ENCODE results near the gene ZDHHC22. TPM values are rescaled to one million over a fixed set of nuclear protein-coding genes. Genes with fewer than 3 reads are reported as not detected.
A peak's percentile ranks its signal among the peaks of the same experiment; 100 is the strongest.
"Not testable (repeated sequence)": the region's sequence is repeated elsewhere in the genome, so short reads cannot be mapped to it uniquely, and the experiment has no call there.

The ZDHHC22 gene
- polyA plus RNA-seq (ENCODE audit: insufficient read length in 3 of 3) = under 1 TPM; 0.35 to 0.46 (median 0.41) TPM

- DNase-seq (ENCODE audit: low read depth in 3 of 3, low spot score in 2 of 3) = no peak
These were observed at the start of gene ZDHHC22 for GRCh38 chr14:77141214-77142004. Gene ZDHHC22 (minus strand): TSS chr14:77141791. CDS start chr14:77139738, 2,053 bp downstream.

- DNase-seq (ENCODE audit: low read depth in 3 of 3, low spot score in 2 of 3) = no peak
These were observed 49.4 kb upstream of the ZDHHC22 start for GRCh38 chr14:77190977-77191376.

- DNase-seq (ENCODE audit: low read depth in 3 of 3, low spot score in 2 of 3) = no peak
These were observed 47.9 kb upstream of the ZDHHC22 start for GRCh38 chr14:77189479-77189878.

- DNase-seq (ENCODE audit: low read depth in 3 of 3, low spot score in 2 of 3) = no peak
These were observed 46.0 kb upstream of the ZDHHC22 start for GRCh38 chr14:77187649-77188012.

- no peak for DNase-seq (ENCODE audit: low read depth in 3 of 3, low spot score in 2 of 3)
These were observed 45.5 kb upstream of the ZDHHC22 start for GRCh38 chr14:77186911-77187648.

- DNase-seq (ENCODE audit: low read depth in 3 of 3, low spot score in 2 of 3) = no peak
These were observed 43.5 kb upstream of the ZDHHC22 start for GRCh38 chr14:77185093-77185465.

- no peak for DNase-seq (ENCODE audit: low read depth in 3 of 3, low spot score in 2 of 3)
These were observed 43.0 kb upstream of the ZDHHC22 start for GRCh38 chr14:77184396-77185092.

GRCh38 chr14:77183896-77184295 lies 42.3 kb upstream of the ZDHHC22 start:
- no peak for DNase-seq (ENCODE audit: low read depth in 3 of 3, low spot score in 2 of 3)

- peak; percentile 45 to 68 (median 59) for DNase-seq (ENCODE audit: low read depth in 3 of 3, low spot score in 2 of 3)
These were observed 40.2 kb upstream of the ZDHHC22 start, which contains the start of gene TMEM63C for GRCh38 chr14:77181603-77182437. Gene TMEM63C (plus strand): TSS chr14:77181798. CDS start chr14:77218814, 37,016 bp downstream.

- DNase-seq (ENCODE audit: low read depth in 3 of 3, low spot score in 2 of 3) = peak in 1 of 3 donors; percentile 10
These were observed 39.4 kb upstream of the ZDHHC22 start for GRCh38 chr14:77180726-77181602.

GRCh38 chr14:77178656-77179055 lies 37.1 kb upstream of the ZDHHC22 start:
- DNase-seq (ENCODE audit: low read depth in 3 of 3, low spot score in 2 of 3) = no peak

GRCh38 chr14:77177702-77178101 lies 36.1 kb upstream of the ZDHHC22 start:
- no peak for DNase-seq (ENCODE audit: low read depth in 3 of 3, low spot score in 2 of 3)

- DNase-seq (ENCODE audit: low read depth in 3 of 3, low spot score in 2 of 3) = no peak
These were observed 34.3 kb upstream of the ZDHHC22 start for GRCh38 chr14:77175843-77176242.

- not testable (repeated sequence) for DNase-seq (ENCODE audit: low read depth in 3 of 3, low spot score in 2 of 3)
These were observed 32.5 kb upstream of the ZDHHC22 start for GRCh38 chr14:77173911-77174617.

- DNase-seq (ENCODE audit: low read depth in 3 of 3, low spot score in 2 of 3) = no peak
These were observed 31.3 kb upstream of the ZDHHC22 start for GRCh38 chr14:77172916-77173315.

GRCh38 chr14:77170045-77170444 lies 28.5 kb upstream of the ZDHHC22 start:
- DNase-seq (ENCODE audit: low read depth in 3 of 3, low spot score in 2 of 3) = no peak

GRCh38 chr14:77161011-77161410 lies 19.4 kb upstream of the ZDHHC22 start:
- no peak for DNase-seq (ENCODE audit: low read depth in 3 of 3, low spot score in 2 of 3)

- DNase-seq (ENCODE audit: low read depth in 3 of 3, low spot score in 2 of 3) = no peak
These were observed 17.3 kb upstream of the ZDHHC22 start for GRCh38 chr14:77158882-77159255.
